ENCODE measurements around the gene ATP2C2. TPM values are rescaled to one million over a fixed set of nuclear protein-coding genes. Genes with fewer than 3 reads are reported as not detected.

Gene ATP2C2
- total RNA-seq, 3 donors from 2014 or later: not detected

GRCh38 chr16:84406006-84406963, 37.9 kb downstream of the ATP2C2 start:
- Mint-ChIP-seq H3K27me3 (ENCODE audit: low read depth) (peaks cover 43% of the 10 kb centered on the region), H3K4me3 (no peak overlapping the region), H3K9me3 (no peaks in the 10 kb centered on the region), H3K36me3 (ENCODE audit: insufficient read depth) (no peaks in the 10 kb centered on the region), H3K4me1 (ENCODE audit: low read depth) (no peaks in the 10 kb centered on the region)
- DNase-seq (no peak), ATAC-seq (no peak)

- H3K9me3 Mint-ChIP-seq: no peaks in the 10 kb centered on the region
- H3K27me3 Mint-ChIP-seq (ENCODE audit: low read depth): peaks cover 33% of the 10 kb centered on the region
- no peaks in the 10 kb centered on the region for H3K4me1 Mint-ChIP-seq (ENCODE audit: low read depth)
- no peak overlapping the region for H3K4me3 Mint-ChIP-seq
- no peaks in the 10 kb centered on the region for H3K36me3 Mint-ChIP-seq (ENCODE audit: insufficient read depth)
- no peak for DNase-seq
- ATAC-seq: no peak
Measured at GRCh38 chr16:84407588-84408313, 39.4 kb downstream of the ATP2C2 start.

GRCh38 chr16:84408314-84408690, 40.0 kb downstream of the ATP2C2 start:
- no peaks in the 10 kb centered on the region for H3K9me3 Mint-ChIP-seq
- no peaks in the 10 kb centered on the region for H3K4me1 Mint-ChIP-seq (ENCODE audit: low read depth)
- ATAC-seq (no peak), DNase-seq (no peak)
- no peak overlapping the region for H3K4me3 Mint-ChIP-seq
- H3K27me3 Mint-ChIP-seq (ENCODE audit: low read depth): peaks cover 28% of the 10 kb centered on the region
- H3K36me3 Mint-ChIP-seq (ENCODE audit: insufficient read depth): no peaks in the 10 kb centered on the region

- Mint-ChIP-seq H3K27me3 (ENCODE audit: low read depth) (peaks cover 28% of the 10 kb centered on the region), H3K36me3 (ENCODE audit: insufficient read depth) (no peaks in the 10 kb centered on the region), H3K4me1 (ENCODE audit: low read depth) (no peaks in the 10 kb centered on the region), H3K4me3 (no peak overlapping the region), H3K9me3 (no peaks in the 10 kb centered on the region)
- DNase-seq (no peak), ATAC-seq (no peak)
Measured at GRCh38 chr16:84408856-84409255, 40.5 kb downstream of the ATP2C2 start.

GRCh38 chr16:84410361-84411138, 42.2 kb downstream of the ATP2C2 start:
- DNase-seq: no peak
- Mint-ChIP-seq H3K36me3 (ENCODE audit: insufficient read depth) (no peaks in the 10 kb centered on the region), H3K4me3 (no peak overlapping the region), H3K27me3 (ENCODE audit: low read depth) (peaks cover 14% of the 10 kb centered on the region), H3K4me1 (ENCODE audit: low read depth) (no peaks in the 10 kb centered on the region), H3K9me3 (no peaks in the 10 kb centered on the region)
- no peak for ATAC-seq

- H3K4me3 Mint-ChIP-seq: no peak overlapping the region
- H3K9me3 Mint-ChIP-seq: no peaks in the 10 kb centered on the region
Measured at GRCh38 chr16:84411768-84412167, 43.4 kb downstream of the ATP2C2 start.

GRCh38 chr16:84412262-84412661, 43.9 kb downstream of the ATP2C2 start:
- ATAC-seq (no peak), DNase-seq (no peak)
- Mint-ChIP-seq H3K36me3 (ENCODE audit: insufficient read depth) (no peaks in the 10 kb centered on the region), H3K9me3 (no peaks in the 10 kb centered on the region), H3K27me3 (ENCODE audit: low read depth) (peaks cover 10% of the 10 kb centered on the region), H3K4me3 (no peak overlapping the region), H3K4me1 (ENCODE audit: low read depth) (no peaks in the 10 kb centered on the region)

More at GRCh38 chr16:84411768-84412167, 43.4 kb downstream of the ATP2C2 start:
- ATAC-seq (no peak), DNase-seq (no peak)
- Mint-ChIP-seq H3K4me1 (ENCODE audit: low read depth) (no peaks in the 10 kb centered on the region), H3K36me3 (ENCODE audit: insufficient read depth) (no peaks in the 10 kb centered on the region), H3K27me3 (ENCODE audit: low read depth) (peaks cover 13% of the 10 kb centered on the region)

- no peak for DNase-seq
- H3K36me3 Mint-ChIP-seq (ENCODE audit: insufficient read depth): no peaks in the 10 kb centered on the region
- no peaks in the 10 kb centered on the region for H3K4me1 Mint-ChIP-seq (ENCODE audit: low read depth)
- no peak overlapping the region for H3K4me3 Mint-ChIP-seq
- H3K27me3 Mint-ChIP-seq (ENCODE audit: low read depth): peaks cover 5% of the 10 kb centered on the region
- H3K9me3 Mint-ChIP-seq: no peaks in the 10 kb centered on the region
- no peak for ATAC-seq
Measured at GRCh38 chr16:84413244-84414004, 45.1 kb downstream of the ATP2C2 start.

- Mint-ChIP-seq H3K9me3 (no peaks in the 10 kb centered on the region), H3K4me3 (no peak overlapping the region), H3K4me1 (ENCODE audit: low read depth) (no peaks in the 10 kb centered on the region), H3K27me3 (ENCODE audit: low read depth) (peaks cover 10% of the 10 kb centered on the region), H3K36me3 (ENCODE audit: insufficient read depth) (no peaks in the 10 kb centered on the region)
- DNase-seq: no peak
- ATAC-seq: no peak
Measured at GRCh38 chr16:84414789-84415326, 46.5 kb downstream of the ATP2C2 start.

- DNase-seq: no peak
- H3K4me3 Mint-ChIP-seq: no peak overlapping the region
- ATAC-seq: no peak
- H3K27me3 Mint-ChIP-seq (ENCODE audit: low read depth): peaks cover 12% of the 10 kb centered on the region
- H3K36me3 Mint-ChIP-seq (ENCODE audit: insufficient read depth): no peaks in the 10 kb centered on the region
- no peaks in the 10 kb centered on the region for H3K4me1 Mint-ChIP-seq (ENCODE audit: low read depth)
- H3K9me3 Mint-ChIP-seq: no peaks in the 10 kb centered on the region
Measured at GRCh38 chr16:84416407-84417321, 48.3 kb downstream of the ATP2C2 start.

GRCh38 chr16:84418056-84418849, 49.9 kb downstream of the ATP2C2 start:
- no peaks in the 10 kb centered on the region for H3K36me3 Mint-ChIP-seq (ENCODE audit: insufficient read depth)
- DNase-seq (no peak), ATAC-seq (no peak)
- H3K4me1 Mint-ChIP-seq (ENCODE audit: low read depth): no peaks in the 10 kb centered on the region
- no peaks in the 10 kb centered on the region for H3K9me3 Mint-ChIP-seq
- no peak overlapping the region for H3K4me3 Mint-ChIP-seq
- H3K27me3 Mint-ChIP-seq (ENCODE audit: low read depth): peaks cover 12% of the 10 kb centered on the region

- H3K4me3 Mint-ChIP-seq: no peak overlapping the region
- ATAC-seq (no peak), DNase-seq (no peak)
- H3K27me3 Mint-ChIP-seq (ENCODE audit: low read depth): peaks cover 12% of the 10 kb centered on the region
- no peaks in the 10 kb centered on the region for H3K4me1 Mint-ChIP-seq (ENCODE audit: low read depth)
- H3K36me3 Mint-ChIP-seq (ENCODE audit: insufficient read depth): no peaks in the 10 kb centered on the region
- no peaks in the 10 kb centered on the region for H3K9me3 Mint-ChIP-seq
Measured at GRCh38 chr16:84419730-84420129, 51.4 kb downstream of the ATP2C2 start.
